Adipocyte (in vitro differentiated cells): Measurements from ENCODE around the gene RCOR1.

Experiments
- DNase-seq: peaks from one replicate; pipeline ENCODE4 v3.0.0-alpha.2; 2015; ENCODE audit warnings: low read depth
- H3K27me3 ChIP-seq: replicated peaks from 2 replicates; pipeline ENCODE4 v1.7.0; 2013; ENCODE audit warnings: mild to moderate bottlenecking, low read length, moderate library complexity; ENCODE audit not compliant: control insufficient read depth, insufficient read depth
- H3K36me3 ChIP-seq: 2 replicates; pipeline ENCODE4 v1.7.0; 2013; ENCODE audit warnings: low read length, mild to moderate bottlenecking, moderate library complexity; ENCODE audit not compliant: control insufficient read depth, insufficient read depth, severe bottlenecking
- H3K4me1 ChIP-seq: 2 replicates; pipeline ENCODE4 v1.7.0; 2013; ENCODE audit warnings: mild to moderate bottlenecking, low read length, moderate library complexity; ENCODE audit not compliant: control insufficient read depth, insufficient read depth
- H3K4me3 ChIP-seq: 2 replicates; pipeline ENCODE4 v1.7.0; 2013; ENCODE audit warnings: mild to moderate bottlenecking, low read length, moderate library complexity
- H3K9ac ChIP-seq: 2 replicates; pipeline ENCODE4 v1.7.0; 2013; ENCODE audit warnings: mild to moderate bottlenecking, low read length, moderate library complexity
- H3K9me3 ChIP-seq: 2 replicates; pipeline ENCODE4 v1.7.0; 2013; ENCODE audit warnings: mild to moderate bottlenecking, low read length, moderate library complexity; ENCODE audit not compliant: control insufficient read depth

Gene RCOR1

GRCh38 chr14:102645746-102646440, 53.4 kb downstream of the RCOR1 start:
- Histone ChIP-seq H3K4me1 (peaks cover 14% of the 10 kb centered on the region), H3K27me3 (no peaks in the 10 kb centered on the region)
- no peak for DNase-seq

GRCh38 chr14:102646615-102647014, 54.2 kb downstream of the RCOR1 start:
- DNase-seq = no peak
- H3K36me3 ChIP-seq = no peaks in the 10 kb centered on the region
- H3K9me3 ChIP-seq = no peaks in the 10 kb centered on the region
- no peak overlapping the region for H3K9ac ChIP-seq
- H3K27me3 ChIP-seq = no peaks in the 10 kb centered on the region
- H3K4me1 ChIP-seq = peaks cover 14% of the 10 kb centered on the region
- no peak overlapping the region for H3K4me3 ChIP-seq

More at GRCh38 chr14:102645746-102646440, 53.4 kb downstream of the RCOR1 start:
- Histone ChIP-seq H3K4me3 (no peak overlapping the region), H3K9me3 (no peaks in the 10 kb centered on the region), H3K9ac (no peak overlapping the region), H3K36me3 (no peaks in the 10 kb centered on the region)

- Histone ChIP-seq H3K4me1 (peaks cover 6% of the 10 kb centered on the region), H3K9me3 (no peaks in the 10 kb centered on the region), H3K36me3 (no peaks in the 10 kb centered on the region), H3K4me3 (no peak overlapping the region), H3K27me3 (no peaks in the 10 kb centered on the region), H3K9ac (no peak overlapping the region)
- peak; percentile 27 for DNase-seq
Observed at GRCh38 chr14:102652194-102652593, 59.7 kb downstream of the RCOR1 start.

- no peaks in the 10 kb centered on the region for H3K36me3 ChIP-seq
- H3K4me1 ChIP-seq = peaks cover 6% of the 10 kb centered on the region
- H3K9ac ChIP-seq = no peak overlapping the region
- no peak overlapping the region for H3K4me3 ChIP-seq
- H3K9me3 ChIP-seq = no peaks in the 10 kb centered on the region
- DNase-seq = no peak
- no peaks in the 10 kb centered on the region for H3K27me3 ChIP-seq
Observed at GRCh38 chr14:102654298-102654697, 61.8 kb downstream of the RCOR1 start.

- Histone ChIP-seq H3K9me3 (no peaks in the 10 kb centered on the region), H3K9ac (no peak overlapping the region), H3K36me3 (no peaks in the 10 kb centered on the region), H3K27me3 (no peaks in the 10 kb centered on the region), H3K4me1 (peaks cover 14% of the 10 kb centered on the region), H3K4me3 (no peak overlapping the region)
- peak; percentile 37 for DNase-seq
Observed at GRCh38 chr14:102655137-102655536, 62.7 kb downstream of the RCOR1 start.

GRCh38 chr14:102659797-102660196, 67.3 kb downstream of the RCOR1 start:
- peak; percentile 36 for DNase-seq
- no peak overlapping the region for H3K9ac ChIP-seq

GRCh38 chr14:102661614-102662013, 69.2 kb downstream of the RCOR1 start:
- H3K4me3 ChIP-seq = no peak overlapping the region
- H3K4me1 ChIP-seq = peaks cover 34% of the 10 kb centered on the region
- H3K9ac ChIP-seq = no peak overlapping the region
- no peaks in the 10 kb centered on the region for H3K27me3 ChIP-seq
- no peaks in the 10 kb centered on the region for H3K9me3 ChIP-seq
- H3K36me3 ChIP-seq = no peaks in the 10 kb centered on the region
- no peak for DNase-seq

More at GRCh38 chr14:102659797-102660196, 67.3 kb downstream of the RCOR1 start:
- Histone ChIP-seq H3K4me3 (no peak overlapping the region), H3K4me1 (peaks cover 32% of the 10 kb centered on the region), H3K9me3 (no peaks in the 10 kb centered on the region), H3K36me3 (no peaks in the 10 kb centered on the region), H3K27me3 (no peaks in the 10 kb centered on the region)

- Histone ChIP-seq H3K4me3 (peak overlapping the region; percentile 13), H3K9me3 (no peaks in the 10 kb centered on the region), H3K4me1 (peaks cover 34% of the 10 kb centered on the region), H3K36me3 (no peaks in the 10 kb centered on the region), H3K9ac (no peak overlapping the region), H3K27me3 (no peaks in the 10 kb centered on the region)
- DNase-seq = no peak
Observed at GRCh38 chr14:102662636-102663430, 70.4 kb downstream of the RCOR1 start.

- Histone ChIP-seq H3K36me3 (no peaks in the 10 kb centered on the region), H3K27me3 (no peaks in the 10 kb centered on the region), H3K4me3 (no peak overlapping the region), H3K4me1 (peaks cover 34% of the 10 kb centered on the region), H3K9ac (no peak overlapping the region), H3K9me3 (no peaks in the 10 kb centered on the region)
- peak; percentile 38 for DNase-seq
Observed at GRCh38 chr14:102663440-102663839, 71.0 kb downstream of the RCOR1 start.

GRCh38 chr14:102665621-102666020, 73.2 kb downstream of the RCOR1 start:
- Histone ChIP-seq H3K9me3 (no peaks in the 10 kb centered on the region), H3K4me3 (no peak overlapping the region), H3K9ac (no peak overlapping the region), H3K36me3 (no peaks in the 10 kb centered on the region), H3K4me1 (peaks cover 25% of the 10 kb centered on the region), H3K27me3 (no peaks in the 10 kb centered on the region)
- no peak for DNase-seq

GRCh38 chr14:102666635-102667034, 74.2 kb downstream of the RCOR1 start:
- DNase-seq = no peak
- Histone ChIP-seq H3K9ac (no peak overlapping the region), H3K27me3 (no peaks in the 10 kb centered on the region), H3K4me3 (no peak overlapping the region), H3K4me1 (peaks cover 25% of the 10 kb centered on the region), H3K9me3 (no peaks in the 10 kb centered on the region), H3K36me3 (no peaks in the 10 kb centered on the region)
